ENCODE data around the gene ABHD14A. TPM values are rescaled to one million over a fixed set of nuclear protein-coding genes. Genes with fewer than 3 reads are reported as not detected.
A peak's percentile ranks its signal among the peaks of the same experiment; 100 is the strongest.

The ABHD14A gene
- total and polyA plus RNA-seq, 2 of the 13 experiments (the other 11 are each of a cell fraction or from before 2014, with no cell fraction given): 29.5 to 46.9 TPM

DNA sequence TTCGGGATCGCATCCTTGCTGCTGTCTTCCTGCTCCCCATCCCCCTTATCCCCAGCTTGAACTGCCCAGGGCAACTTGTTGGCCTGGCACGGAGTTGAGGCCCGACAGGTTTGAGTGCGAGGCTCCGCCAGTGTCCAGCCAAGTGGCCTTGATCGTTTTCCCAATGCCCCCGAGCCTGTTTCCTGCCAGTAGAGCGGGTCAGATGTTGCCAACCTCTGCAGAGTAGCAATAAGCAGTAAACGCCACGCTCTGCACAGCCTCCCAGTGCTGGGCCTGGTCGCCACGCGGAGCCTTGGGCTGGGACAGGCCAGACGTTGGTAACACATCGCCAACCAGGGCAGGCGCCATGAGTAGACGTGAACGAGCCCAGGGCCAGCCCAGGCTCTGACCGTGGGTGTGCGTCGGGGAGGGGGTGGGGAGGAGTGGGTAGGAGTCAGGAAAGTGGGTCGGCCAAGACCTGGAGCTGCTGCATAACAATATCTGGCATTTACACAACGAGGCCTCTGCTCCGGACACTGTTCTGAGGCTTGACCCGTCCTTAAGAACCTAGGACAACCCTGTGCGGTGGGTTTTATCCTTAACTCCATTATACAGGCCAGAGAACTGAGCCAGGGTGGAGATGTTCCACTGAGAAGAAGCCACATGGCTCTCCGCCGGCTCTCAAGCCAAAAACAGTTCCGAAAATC is 444 bp upstream of the ABHD14A start (continued):
- TF ChIP-seq, protein P1, sequence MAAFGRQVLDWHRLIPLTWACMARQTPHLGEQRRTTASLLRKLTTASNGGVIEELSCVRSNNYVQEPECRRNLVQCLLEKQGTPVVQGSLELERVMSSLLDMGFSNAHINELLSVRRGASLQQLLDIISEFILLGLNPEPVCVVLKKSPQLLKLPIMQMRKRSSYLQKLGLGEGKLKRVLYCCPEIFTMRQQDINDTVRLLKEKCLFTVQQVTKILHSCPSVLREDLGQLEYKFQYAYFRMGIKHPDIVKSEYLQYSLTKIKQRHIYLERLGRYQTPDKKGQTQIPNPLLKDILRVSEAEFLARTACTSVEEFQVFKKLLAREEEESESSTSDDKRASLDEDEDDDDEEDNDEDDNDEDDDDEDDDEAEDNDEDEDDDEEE (CRISPR knock-in tag; IDR thresholded peaks at IDR 0.05): peak; percentile 90
- peak; percentile 94; the same call in 1 of the 2 replicates for TF ChIP-seq ZC3H4 (CRISPR knock-in tag; IDR thresholded peaks at IDR 0.05; ENCODE audit: borderline replicate concordance)
- peak; percentile 19; the same call in 1 of the 2 replicates for TF ChIP-seq ZNF180 (CRISPR knock-in tag; IDR thresholded peaks at IDR 0.05; ENCODE audit: borderline replicate concordance, low read depth)
- TF ChIP-seq GABPB1 (CRISPR knock-in tag; IDR thresholded peaks at IDR 0.05): no peak
- no peak; the same call in 1 of the 2 replicates for TF ChIP-seq ZNF792 (CRISPR knock-in tag; IDR thresholded peaks at IDR 0.05)
- TF ChIP-seq HIVEP1 (CRISPR knock-in tag; IDR thresholded peaks at IDR 0.05): no peak
- no peak for TF ChIP-seq TAF15 (IDR thresholded peaks at IDR 0.05; ENCODE audit: low read depth, low read length, poor library complexity, severe bottlenecking)
- TF ChIP-seq, protein P2, sequence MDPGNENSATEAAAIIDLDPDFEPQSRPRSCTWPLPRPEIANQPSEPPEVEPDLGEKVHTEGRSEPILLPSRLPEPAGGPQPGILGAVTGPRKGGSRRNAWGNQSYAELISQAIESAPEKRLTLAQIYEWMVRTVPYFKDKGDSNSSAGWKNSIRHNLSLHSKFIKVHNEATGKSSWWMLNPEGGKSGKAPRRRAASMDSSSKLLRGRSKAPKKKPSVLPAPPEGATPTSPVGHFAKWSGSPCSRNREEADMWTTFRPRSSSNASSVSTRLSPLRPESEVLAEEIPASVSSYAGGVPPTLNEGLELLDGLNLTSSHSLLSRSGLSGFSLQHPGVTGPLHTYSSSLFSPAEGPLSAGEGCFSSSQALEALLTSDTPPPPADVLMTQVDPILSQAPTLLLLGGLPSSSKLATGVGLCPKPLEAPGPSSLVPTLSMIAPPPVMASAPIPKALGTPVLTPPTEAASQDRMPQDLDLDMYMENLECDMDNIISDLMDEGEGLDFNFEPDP (CRISPR knock-in tag; conservative IDR thresholded peaks at IDR 0.05): peak; percentile 60; the same call in 1 of the 2 replicates
- TF ChIP-seq NRL (CRISPR knock-in tag; IDR thresholded peaks at IDR 0.05; ENCODE audit: borderline replicate concordance): peak; percentile 52
- TF ChIP-seq MLLT10 (CRISPR knock-in tag; IDR thresholded peaks at IDR 0.05): no peak
- no peak for TF ChIP-seq RFXANK (CRISPR knock-in tag; IDR thresholded peaks at IDR 0.05)
- TF ChIP-seq ZNF34 (CRISPR knock-in tag; IDR thresholded peaks at IDR 0.05; ENCODE audit: borderline replicate concordance): no peak
- TF ChIP-seq KLF15 (CRISPR knock-in tag; IDR thresholded peaks at IDR 0.05; ENCODE audit: borderline replicate concordance): no peak
- TF ChIP-seq ZFP37 (CRISPR knock-in tag; IDR thresholded peaks at IDR 0.05; ENCODE audit: borderline replicate concordance): no peak
- no peak for TF ChIP-seq ZNF317 (CRISPR knock-in tag; IDR thresholded peaks at IDR 0.05)
- TF ChIP-seq TGIF2 (CRISPR knock-in tag; IDR thresholded peaks at IDR 0.05): no peak
- TF ChIP-seq ARNTL (CRISPR knock-in tag; IDR thresholded peaks at IDR 0.05): no peak
- TF ChIP-seq ZNF225 (CRISPR knock-in tag; IDR thresholded peaks at IDR 0.05): 0 out of 2 replicates have a peak, but pooled peaks have one; percentile 45
- no peak for TF ChIP-seq JUN (CRISPR knock-in tag; IDR thresholded peaks at IDR 0.05)
- 0 out of 2 replicates have a peak, but pooled peaks have one; percentile 37 for TF ChIP-seq ZNF703 (CRISPR knock-in tag; IDR thresholded peaks at IDR 0.05; ENCODE audit: borderline replicate concordance)
- no peak for TF ChIP-seq PHB2 (IDR thresholded peaks at IDR 0.05; ENCODE audit: partially characterized antibody)
- no peak for TF ChIP-seq ZNF33B (CRISPR knock-in tag; IDR thresholded peaks at IDR 0.05)
- TF ChIP-seq SRY (CRISPR knock-in tag; IDR thresholded peaks at IDR 0.05): peak; percentile 35; the same call in 1 of the 2 replicates
- TF ChIP-seq, protein P3, sequence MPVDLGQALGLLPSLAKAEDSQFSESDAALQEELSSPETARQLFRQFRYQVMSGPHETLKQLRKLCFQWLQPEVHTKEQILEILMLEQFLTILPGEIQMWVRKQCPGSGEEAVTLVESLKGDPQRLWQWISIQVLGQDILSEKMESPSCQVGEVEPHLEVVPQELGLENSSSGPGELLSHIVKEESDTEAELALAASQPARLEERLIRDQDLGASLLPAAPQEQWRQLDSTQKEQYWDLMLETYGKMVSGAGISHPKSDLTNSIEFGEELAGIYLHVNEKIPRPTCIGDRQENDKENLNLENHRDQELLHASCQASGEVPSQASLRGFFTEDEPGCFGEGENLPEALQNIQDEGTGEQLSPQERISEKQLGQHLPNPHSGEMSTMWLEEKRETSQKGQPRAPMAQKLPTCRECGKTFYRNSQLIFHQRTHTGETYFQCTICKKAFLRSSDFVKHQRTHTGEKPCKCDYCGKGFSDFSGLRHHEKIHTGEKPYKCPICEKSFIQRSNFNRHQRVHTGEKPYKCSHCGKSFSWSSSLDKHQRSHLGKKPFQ (CRISPR knock-in tag; IDR thresholded peaks at IDR 0.05; ENCODE audit: insufficient replicate concordance): peak; percentile 78
- peak; percentile 63; the same call in 1 of the 2 replicates for TF ChIP-seq ZNF329 (CRISPR knock-in tag; IDR thresholded peaks at IDR 0.05; ENCODE audit: low read depth)
- TF ChIP-seq, protein P4, sequence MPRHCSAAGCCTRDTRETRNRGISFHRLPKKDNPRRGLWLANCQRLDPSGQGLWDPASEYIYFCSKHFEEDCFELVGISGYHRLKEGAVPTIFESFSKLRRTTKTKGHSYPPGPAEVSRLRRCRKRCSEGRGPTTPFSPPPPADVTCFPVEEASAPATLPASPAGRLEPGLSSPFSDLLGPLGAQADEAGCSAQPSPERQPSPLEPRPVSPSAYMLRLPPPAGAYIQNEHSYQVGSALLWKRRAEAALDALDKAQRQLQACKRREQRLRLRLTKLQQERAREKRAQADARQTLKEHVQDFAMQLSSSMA (CRISPR knock-in tag; IDR thresholded peaks at IDR 0.05): no peak
- no peak for TF ChIP-seq ZNF589 (CRISPR knock-in tag; conservative IDR thresholded peaks at IDR 0.05)

All from HepG2 (cell line).